ENCODE data around the gene IPP.

DNA sequence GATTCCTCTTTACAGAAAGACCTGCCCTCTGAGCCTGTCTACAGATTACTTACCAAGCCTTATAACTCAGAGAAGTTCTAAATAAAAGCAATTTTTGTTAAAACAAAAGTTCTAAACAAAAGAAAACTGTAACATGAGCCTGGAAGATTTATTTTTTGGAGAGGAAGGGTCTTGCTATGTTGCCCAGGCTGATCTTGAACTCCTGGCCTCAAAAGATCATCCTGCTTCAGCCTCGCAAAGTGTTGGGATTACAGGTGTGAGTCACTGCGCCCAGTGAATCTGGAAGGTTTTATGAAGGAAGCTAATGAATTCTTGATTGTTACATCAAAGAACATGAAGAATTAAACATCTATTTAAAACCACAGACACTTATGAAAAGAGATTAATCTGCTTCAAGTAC lies 91.2 kb downstream of the IPP start:
- TF ChIP-seq TARDBP (IDR thresholded peaks at IDR 0.05) (no peak), PKNOX1 (IDR thresholded peaks at IDR 0.05) (no peak), SUZ12 (IDR thresholded peaks at IDR 0.05) (no peak), SP1 (IDR thresholded peaks at IDR 0.05) (no peak), ZNF384 (IDR thresholded peaks at IDR 0.05) (no peak), BHLHE40 (IDR thresholded peaks at IDR 0.05; ENCODE audit: borderline replicate concordance) (no peak), FOXM1 (IDR thresholded peaks at IDR 0.05; ENCODE audit: borderline replicate concordance) (no peak), LEF1 (IDR thresholded peaks at IDR 0.05; ENCODE audit: borderline replicate concordance) (no peak), NFRKB (IDR thresholded peaks at IDR 0.05) (no peak), FOXK2 (IDR thresholded peaks at IDR 0.05) (no peak), ARNT (IDR thresholded peaks at IDR 0.05) (no peak), FOXA1 (IDR thresholded peaks at IDR 0.05) (no peak), ELF4 (IDR thresholded peaks at IDR 0.05) (no peak), CTBP1 (IDR thresholded peaks at IDR 0.05; ENCODE audit: borderline replicate concordance) (no peak)

Measured in HEK293T (cell line).